Activated T-helper 2 cell treated with anti-CD3 and anti-CD28 coated beads, Interferon-gamma antibody, Interleukin-2, Interleukin-4, amounts not matched to agents 10 μg/mL and 5 μg/mL and 100 μg/mL, durations not matched to agents 14 hours and 24 hours and 36 hours (primary cell): Measurements from ENCODE around the gene ACACA. TPM values are rescaled to one million over a fixed set of nuclear protein-coding genes. Genes with fewer than 3 reads are reported as not detected.
"Not testable (repeated sequence)": the region's sequence is repeated elsewhere in the genome, so short reads cannot be mapped to it uniquely, and the experiment has no call there.

Experiments used
- DNase-seq: peaks from one replicate; pipeline ENCODE4 v3.0.0; 2021; ENCODE audit warnings: low spot score
- H3K27ac Mint-ChIP-seq: one replicate; pipeline ENCODE4 v1.8.0; 2021; ENCODE audit warnings: mixed read lengths
- H3K27me3 Mint-ChIP-seq: one replicate; pipeline ENCODE4 v1.8.0; 2021; ENCODE audit warnings: low read depth, mixed read lengths
- H3K36me3 Mint-ChIP-seq: one replicate; pipeline ENCODE4 v1.8.0; 2021; ENCODE audit warnings: low read depth, mixed read lengths
- H3K4me1 Mint-ChIP-seq: one replicate; pipeline ENCODE4 v1.8.0; 2021; ENCODE audit warnings: low read depth, mixed read lengths
- H3K4me3 Mint-ChIP-seq: one replicate; pipeline ENCODE4 v1.8.0; 2021; ENCODE audit warnings: low read depth, mild to moderate bottlenecking, moderate library complexity, mixed read lengths
- H3K9me3 Mint-ChIP-seq: one replicate; pipeline ENCODE4 v1.8.0; 2021; ENCODE audit warnings: mixed read lengths
- intact Hi-C: fragments of 100-400 bp; cut with micrococcal nuclease; formaldehyde crosslinking; loops from one replicate; pipeline ENCODE4 v1.15.1; 2023
- total RNA-seq: library from RNA; stranded (reverse); gene quantifications from 2 replicates; pipeline ENCODE4 v1.2.3, GENCODE V29; 2022

Gene ACACA
- total RNA-seq, 1 donor from 2014 or later, result 109 TPM

- Mint-ChIP-seq H3K27me3 (no peaks in the 10 kb centered on the region), H3K36me3 (peaks cover 30% of the 10 kb centered on the region), H3K4me1 (peaks cover 16% of the 10 kb centered on the region), H3K9me3 (no peaks in the 10 kb centered on the region), H3K4me3 (no peak overlapping the region), H3K27ac (no peak overlapping the region)
- intact Hi-C loops, result no loop called here
- DNase-seq, result no peak
These were observed 323.2 kb downstream of the ACACA start for GRCh38 chr17:37083456-37083855.

- Mint-ChIP-seq H3K4me1 (peaks cover 13% of the 10 kb centered on the region), H3K27me3 (no peaks in the 10 kb centered on the region), H3K4me3 (no peak overlapping the region), H3K36me3 (peaks cover 28% of the 10 kb centered on the region), H3K27ac (no peak overlapping the region), H3K9me3 (no peaks in the 10 kb centered on the region)
- DNase-seq, result no peak
- intact Hi-C loops, result no loop called here
These were observed 323.7 kb downstream of the ACACA start for GRCh38 chr17:37082985-37083384.

GRCh38 chr17:37082311-37082860 is 324.2 kb downstream of the ACACA start:
- Mint-ChIP-seq H3K27ac (no peak overlapping the region), H3K4me1 (peaks cover 8% of the 10 kb centered on the region), H3K4me3 (no peak overlapping the region), H3K36me3 (peaks cover 22% of the 10 kb centered on the region), H3K27me3 (no peaks in the 10 kb centered on the region), H3K9me3 (no peaks in the 10 kb centered on the region)
- intact Hi-C loops, result no loop called here
- DNase-seq, result no peak

- no peak overlapping the region for H3K4me3 Mint-ChIP-seq
- intact Hi-C loops, result no loop called here
- peaks cover under 1% of the 10 kb centered on the region for H3K27me3 Mint-ChIP-seq
- no peak for DNase-seq
- H3K9me3 Mint-ChIP-seq, result no peaks in the 10 kb centered on the region
- H3K4me1 Mint-ChIP-seq, result peaks cover 4% of the 10 kb centered on the region
- no peak overlapping the region for H3K27ac Mint-ChIP-seq
- H3K36me3 Mint-ChIP-seq, result peaks cover 12% of the 10 kb centered on the region
These were observed 325.3 kb downstream of the ACACA start for GRCh38 chr17:37081287-37081686.

- no peak for DNase-seq
- Mint-ChIP-seq H3K27me3 (peaks cover 3% of the 10 kb centered on the region), H3K9me3 (no peaks in the 10 kb centered on the region), H3K36me3 (peaks cover 5% of the 10 kb centered on the region), H3K4me3 (no peak overlapping the region), H3K27ac (no peak overlapping the region), H3K4me1 (peaks cover 4% of the 10 kb centered on the region)
- intact Hi-C loops, result no loop called here
These were observed 326.9 kb downstream of the ACACA start for GRCh38 chr17:37079735-37080134.

GRCh38 chr17:37079065-37079708 is 327.4 kb downstream of the ACACA start:
- peaks cover 4% of the 10 kb centered on the region for H3K4me1 Mint-ChIP-seq
- DNase-seq, result no peak
- H3K36me3 Mint-ChIP-seq, result no peaks in the 10 kb centered on the region
- no peaks in the 10 kb centered on the region for H3K9me3 Mint-ChIP-seq
- H3K27me3 Mint-ChIP-seq, result peaks cover 3% of the 10 kb centered on the region
- no peak overlapping the region for H3K4me3 Mint-ChIP-seq
- H3K27ac Mint-ChIP-seq, result no peak overlapping the region
- intact Hi-C loops, result no loop called here

- H3K36me3 Mint-ChIP-seq, intact Hi-C loops, H3K27ac Mint-ChIP-seq, DNase-seq, H3K9me3 Mint-ChIP-seq, H3K4me1 Mint-ChIP-seq, H3K4me3 Mint-ChIP-seq: not testable (repeated sequence)
- H3K27me3 Mint-ChIP-seq, result peaks cover 10% of the 10 kb centered on the region
These were observed 333.2 kb downstream of the ACACA start for GRCh38 chr17:37073464-37073863.

- Mint-ChIP-seq H3K9me3 (no peaks in the 10 kb centered on the region), H3K4me1 (no peaks in the 10 kb centered on the region), H3K4me3 (no peak overlapping the region), H3K36me3 (no peaks in the 10 kb centered on the region), H3K27me3 (peaks cover 24% of the 10 kb centered on the region), H3K27ac (no peak overlapping the region)
- no peak for DNase-seq
- intact Hi-C loops, result no loop called here
These were observed 337.5 kb downstream of the ACACA start for GRCh38 chr17:37069087-37069486.

- no peaks in the 10 kb centered on the region for H3K36me3 Mint-ChIP-seq
- peaks cover 24% of the 10 kb centered on the region for H3K27me3 Mint-ChIP-seq
- DNase-seq, result no peak
- H3K4me3 Mint-ChIP-seq, result no peak overlapping the region
- H3K27ac Mint-ChIP-seq, result no peak overlapping the region
- no peaks in the 10 kb centered on the region for H3K9me3 Mint-ChIP-seq
- H3K4me1 Mint-ChIP-seq, result no peaks in the 10 kb centered on the region
- intact Hi-C loops, result no loop called here
These were observed 338.4 kb downstream of the ACACA start for GRCh38 chr17:37068266-37068665.

- intact Hi-C loops, result no loop called here
- Mint-ChIP-seq H3K27me3 (peaks cover 23% of the 10 kb centered on the region), H3K4me1 (no peaks in the 10 kb centered on the region), H3K27ac (no peak overlapping the region), H3K36me3 (no peaks in the 10 kb centered on the region), H3K9me3 (no peaks in the 10 kb centered on the region), H3K4me3 (no peak overlapping the region)
- DNase-seq, result no peak
These were observed 339.0 kb downstream of the ACACA start for GRCh38 chr17:37067555-37068111.

- Mint-ChIP-seq H3K4me1 (no peaks in the 10 kb centered on the region), H3K4me3 (no peak overlapping the region), H3K27ac (no peak overlapping the region), H3K9me3 (no peaks in the 10 kb centered on the region), H3K36me3 (no peaks in the 10 kb centered on the region), H3K27me3 (peaks cover 23% of the 10 kb centered on the region)
- intact Hi-C loops, result no loop called here
- no peak for DNase-seq
These were observed 340.0 kb downstream of the ACACA start for GRCh38 chr17:37066322-37067255.

- Mint-ChIP-seq H3K4me3 (no peak overlapping the region), H3K27me3 (peaks cover 23% of the 10 kb centered on the region), H3K36me3 (no peaks in the 10 kb centered on the region), H3K9me3 (no peaks in the 10 kb centered on the region), H3K4me1 (no peaks in the 10 kb centered on the region), H3K27ac (no peak overlapping the region)
- no peak for DNase-seq
- intact Hi-C loops, result no loop called here
These were observed 340.9 kb downstream of the ACACA start for GRCh38 chr17:37065486-37066321.
